ENCODE data around the gene DYNLRB1. TPM values are rescaled to one million over a fixed set of nuclear protein-coding genes. Genes with fewer than 3 reads are reported as not detected.

The DYNLRB1 gene
- total and polyA plus RNA-seq, 10 of the 15 experiments (the other 5 are each of a cell fraction or from before 2014, with no cell fraction given), result 87.9 to 313 (median 153) TPM

GRCh38 chr20:34514897-34515483 lies 1.2 kb upstream of the DYNLRB1 start:
- H3K9ac ChIP-seq (ENCODE audit: control insufficient read depth, insufficient read depth, low read length), result peak overlapping the region; percentile 86
- H3K9me3 ChIP-seq (replicated peaks; ENCODE audit: control insufficient read depth, insufficient read depth, low read length), result no peaks in the 10 kb centered on the region
- ChIA-PET SMC1A (ENCODE audit: uncharacterized antibody, unreplicated experiment) (interaction anchor here (0.9 to 4.3 kb wide), 11 partner anchors 10 to 258 kb away, joined by 3 to 35 read pairs (median 5); partner anchors contain the start of gene TP53INP2), POLR2A (interaction anchor here (0.9 to 2.7 kb wide), 7 partner anchors 26 to 214 kb away, joined by 3 to 21 read pairs (median 4); partner anchors contain the start of genes AHCY and ITCH), CTCF (interaction anchor here (0.8 to 5.3 kb wide), 13 partner anchors 20 to 257 kb away, joined by 3 to 61 read pairs (median 4); partner anchors contain the start of gene ITCH), RAD21 (ENCODE audit: unreplicated experiment) (interaction anchor here (0.6 to 5.0 kb wide), 14 partner anchors 23 to 255 kb away, joined by 3 to 45 read pairs (median 5); partner anchors contain the start of genes AHCY, ITCH and TP53INP2)
- H3K4me1 ChIP-seq (ENCODE audit: control insufficient read depth, insufficient read depth, low read length), result peaks cover 7% of the 10 kb centered on the region; the same call in 1 of the 2 replicates
- no peaks in the 10 kb centered on the region for H3K27me3 ChIP-seq (replicated peaks in 1 of 2; ENCODE audit: control insufficient read depth in 2 of 2, insufficient read depth in 2 of 2, low read length in 1 of 2)
- H3K36me3 ChIP-seq (ENCODE audit: control insufficient read depth in 2 of 2, insufficient read depth in 2 of 2, low read length in 1 of 2), result peaks cover 0 to 2% of the 10 kb centered on the region in 2 experiments; a peak in 1 of 4 replicates
- peak overlapping the region; percentile 78 for H3K27ac ChIP-seq (ENCODE audit: control insufficient read depth, insufficient read depth)
- in situ Hi-C loops (cut with MboI), result loop anchor here (5.0 kb wide), 1 partner anchor 203 kb away; no protein-coding TSS in a partner anchor
- peak; percentile 94 for FAIRE-seq
- DNase-seq (ENCODE audit: low read depth, low spot score), result no peak
- H3K4me3 ChIP-seq, result peak overlapping the region; percentile 82
- WGBS (ENCODE audit: insufficient coverage, insufficient replicate concordance, low lambda C conversion rate, missing lambda C conversion rate), result 17% methylated on average over 19 of the region's 19 CpGs
- peak overlapping the region; percentile 89 for H3K4me2 ChIP-seq (ENCODE audit: control insufficient read depth, insufficient read depth)
- ATAC-seq, result no peak
- H3K79me2 ChIP-seq (ENCODE audit: control insufficient read depth, insufficient read depth, low read length), result peaks cover 28% of the 10 kb centered on the region
- TSS peak; percentile 84 for BruUV-seq (replicated peaks)
- H4K20me1 ChIP-seq (ENCODE audit: control insufficient read depth, insufficient read depth), result no peaks in the 10 kb centered on the region
- intact Hi-C loops (cut with micrococcal nuclease; ENCODE audit: unreplicated experiment), result loop anchor here (5.0 kb wide), 2 partner anchors 38 to 148 kb away; no protein-coding TSS in a partner anchor
- H2AFZ ChIP-seq (ENCODE audit: control insufficient read depth, low read depth, low read length), result peak overlapping the region; percentile 74
- peak; percentile 15 for TF ChIP-seq SMAD1 (IDR thresholded peaks at IDR 0.05; ENCODE audit: low read depth, partially characterized antibody)
- no peak for TF ChIP-seq RCOR1 (conservative IDR thresholded peaks at IDR 0.05; ENCODE audit: low read depth, low read length)
- peak; percentile 15 for TF ChIP-seq KLF5 (IDR thresholded peaks at IDR 0.05; ENCODE audit: partially characterized antibody)
- peak; percentile 4; the same call in 1 of the 2 replicates for TF ChIP-seq RUNX3 (IDR thresholded peaks at IDR 0.05; ENCODE audit: low read length)
- TF ChIP-seq ZNF207 (IDR thresholded peaks at IDR 0.05; ENCODE audit: borderline replicate concordance), result 0 out of 2 replicates have a peak, but pooled peaks have one; percentile 11
- TF ChIP-seq RELB (IDR thresholded peaks at IDR 0.05; ENCODE audit: low read depth), result peak; percentile 65; the same call in 1 of the 2 replicates
- peak; percentile 27; the same call in 1 of the 2 replicates for TF ChIP-seq ZNF687 (IDR thresholded peaks at IDR 0.05)
- TF ChIP-seq LARP7 (IDR thresholded peaks at IDR 0.05), result peak; percentile 14; the same call in 1 of the 2 replicates
- TF ChIP-seq E2F4 (IDR thresholded peaks at IDR 0.05; ENCODE audit: low read depth, low read length), result no peak
